AG04450 (cell line): ENCODE measurements around the gene PSMD2. TPM values are rescaled to one million over a fixed set of nuclear protein-coding genes. Genes with fewer than 3 reads are reported as not detected.

Experiments used
- CTCF ChIA-PET: fragments of 300-600, 350-600 bp; formaldehyde crosslinking; extraction: SDS; loops from one replicate; lab custom pipeline; 2022; ENCODE audit warnings: antibody characterized with exemption, inconsistent platforms; lab: Charles Lee
- POLR2A ChIA-PET: fragments of 350-600 bp; formaldehyde crosslinking; extraction: SDS; loops from one replicate; lab custom pipeline; 2021; ENCODE audit warnings: antibody characterized with exemption, inconsistent platforms; lab: Yijun Ruan, JAX
- DNase-seq: peaks from one replicate; pipeline ENCODE4 v3.0.0-alpha.2; 2011; ENCODE audit warnings: low read depth, low spot score
- H3K27ac ChIP-seq: one replicate; pipeline ENCODE4 v1.5.1; 2012; ENCODE audit warnings: low read depth, low read length, control low read depth
- H3K27me3 ChIP-seq: one replicate; pipeline ENCODE4 v1.6.0; 2012; ENCODE audit warnings: low read length; ENCODE audit not compliant: control insufficient read depth, insufficient read depth
- H3K4me3 ChIP-seq: 2 replicates; pipeline ENCODE4 v1.5.1; 2011; ENCODE audit warnings: mild to moderate bottlenecking, low read depth, low read length, control low read depth
- H3K9me3 ChIP-seq: 2 replicates; pipeline ENCODE4 v1.5.1; 2012; ENCODE audit warnings: low read length; ENCODE audit not compliant: control insufficient read depth, insufficient read depth
- polyA plus RNA-seq: library from polyadenylated mRNA; depleted of rRNA; stranded (reverse); fragments of >200 nt; gene quantifications from 2 replicates; pipeline ENCODE4 v1.2.3, GENCODE V29; 2011
- TF ChIP-seq, protein P1 (sequence below): IDR thresholded peaks from 2 replicates; pipeline ENCODE4 v1.5.1; 2011; ENCODE audit warnings: low read depth, low read length, control low read depth, inconsistent platforms

PSMD2 gene
- polyA plus RNA-seq, 1 experiment = 318 TPM

GRCh38 chr3:184311633-184312032 lies 12.6 kb downstream of the PSMD2 start:
- POLR2A ChIA-PET = interaction anchor here (1.4 kb wide), 1 partner anchor 9 kb away, joined by 3 read pairs; no protein-coding TSS in a partner anchor

DNA sequence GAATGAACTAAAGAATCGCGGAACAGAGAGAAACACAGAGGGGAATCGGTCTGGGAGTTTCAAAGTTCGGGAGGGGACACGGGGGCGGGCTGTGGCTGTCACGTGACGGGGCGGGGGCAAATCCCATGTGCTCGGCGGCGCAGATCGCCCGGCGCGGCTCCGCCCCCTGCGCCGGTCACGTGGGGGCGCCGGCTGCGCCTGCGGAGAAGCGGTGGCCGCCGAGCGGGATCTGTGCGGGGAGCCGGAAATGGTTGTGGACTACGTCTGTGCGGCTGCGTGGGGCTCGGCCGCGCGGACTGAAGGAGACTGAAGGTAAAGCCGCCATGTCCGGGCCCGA lies 15.3 kb downstream of the PSMD2 start, which contains the start of gene EIF4G1:
Gene EIF4G1, plus strand, starts transcription at position 244 of the 337 bp plus-strand sequence. CDS start 1,191 bp downstream, outside the sequence.
- Histone ChIP-seq H3K9me3 (peaks cover 3% of the 10 kb centered on the region; the same call in 1 of the 2 replicates), H3K27me3 (no peaks in the 10 kb centered on the region), H3K4me3 (peak within 1 kb of the TSS; percentile 90), H3K27ac (peak within 1 kb of the TSS; percentile 77)
- ChIA-PET POLR2A (interaction anchor here (1.1 kb wide), 1 partner anchor 8 kb away, joined by 3 read pairs; no protein-coding TSS in a partner anchor), CTCF (no interaction called here)
- DNase-seq = peak; percentile 87
- TF ChIP-seq, protein P1, sequence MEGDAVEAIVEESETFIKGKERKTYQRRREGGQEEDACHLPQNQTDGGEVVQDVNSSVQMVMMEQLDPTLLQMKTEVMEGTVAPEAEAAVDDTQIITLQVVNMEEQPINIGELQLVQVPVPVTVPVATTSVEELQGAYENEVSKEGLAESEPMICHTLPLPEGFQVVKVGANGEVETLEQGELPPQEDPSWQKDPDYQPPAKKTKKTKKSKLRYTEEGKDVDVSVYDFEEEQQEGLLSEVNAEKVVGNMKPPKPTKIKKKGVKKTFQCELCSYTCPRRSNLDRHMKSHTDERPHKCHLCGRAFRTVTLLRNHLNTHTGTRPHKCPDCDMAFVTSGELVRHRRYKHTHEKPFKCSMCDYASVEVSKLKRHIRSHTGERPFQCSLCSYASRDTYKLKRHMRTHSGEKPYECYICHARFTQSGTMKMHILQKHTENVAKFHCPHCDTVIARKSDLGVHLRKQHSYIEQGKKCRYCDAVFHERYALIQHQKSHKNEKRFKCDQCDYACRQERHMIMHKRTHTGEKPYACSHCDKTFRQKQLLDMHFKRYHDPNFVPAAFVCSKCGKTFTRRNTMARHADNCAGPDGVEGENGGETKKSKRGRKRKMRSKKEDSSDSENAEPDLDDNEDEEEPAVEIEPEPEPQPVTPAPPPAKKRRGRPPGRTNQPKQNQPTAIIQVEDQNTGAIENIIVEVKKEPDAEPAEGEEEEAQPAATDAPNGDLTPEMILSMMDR = no peak

More at GRCh38 chr3:184311633-184312032, 12.6 kb downstream of the PSMD2 start:
- peaks cover 3% of the 10 kb centered on the region; the same call in 1 of the 2 replicates for H3K9me3 ChIP-seq
- DNase-seq = no peak
- TF ChIP-seq, protein P1 = no peak
- no peak overlapping the region for H3K27ac ChIP-seq
- CTCF ChIA-PET = no interaction called here
- no peaks in the 10 kb centered on the region for H3K27me3 ChIP-seq
- no peak overlapping the region for H3K4me3 ChIP-seq

DNA sequence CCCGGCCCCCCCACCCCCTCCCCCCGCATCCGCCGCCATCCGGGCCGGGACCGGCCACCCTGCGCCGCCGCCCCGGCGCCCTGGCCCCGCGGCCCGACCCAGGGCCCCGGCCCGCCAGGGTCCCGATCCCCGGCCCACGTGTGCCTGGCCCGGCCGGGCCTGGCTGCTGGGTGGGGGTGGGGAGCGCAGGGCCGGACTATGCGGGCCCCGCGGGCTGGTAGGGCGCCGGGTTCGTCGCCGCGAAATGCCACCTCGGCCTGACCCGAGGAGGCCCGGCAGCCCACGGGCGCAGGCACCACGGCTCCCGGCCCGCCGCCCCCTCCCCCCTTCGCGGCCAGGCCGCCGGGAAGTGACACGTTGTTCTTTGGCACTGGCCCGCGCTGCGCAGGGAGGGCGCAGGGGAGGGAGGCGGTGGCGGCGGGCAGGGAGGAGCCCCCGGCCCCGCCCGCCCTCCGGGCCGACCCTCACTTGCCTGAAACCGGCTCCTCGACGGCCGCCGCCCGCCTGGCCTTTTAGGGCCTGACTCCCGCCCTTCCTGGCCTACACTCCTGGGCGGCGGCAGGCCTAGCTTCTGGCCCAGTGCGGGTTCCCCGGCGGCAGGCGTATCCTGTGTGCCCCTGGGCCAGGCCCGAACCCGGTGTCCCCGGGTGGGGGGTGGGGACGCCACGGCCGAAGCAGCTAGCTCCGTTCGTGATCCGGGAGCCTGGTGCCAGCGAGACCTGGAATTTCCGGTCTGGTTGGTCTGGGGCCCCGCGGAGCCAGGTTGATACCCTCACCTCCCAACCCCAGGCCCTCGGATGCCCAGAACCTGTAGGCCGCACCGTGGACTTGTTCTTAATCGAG lies 15.9 kb downstream of the PSMD2 start:
- POLR2A ChIA-PET = interaction anchor here (0.9 to 1.6 kb wide), 5 partner anchors 11 to 65 kb away, joined by 3 to 7 read pairs (median 3); partner anchors contain the start of genes CLCN2, EEF1AKMT4, FAM131A and POLR2H
- CTCF ChIA-PET = no interaction called here

GRCh38 chr3:184315543-184315867 lies 16.5 kb downstream of the PSMD2 start:
- POLR2A ChIA-PET = interaction anchor here (0.9 to 1.6 kb wide), 5 partner anchors 11 to 66 kb away, joined by 3 to 7 read pairs (median 3); partner anchors contain the start of genes CLCN2, EEF1AKMT4, FAM131A and POLR2H

More for the DNA sequence above, 15.9 kb downstream of the PSMD2 start:
- no peak for DNase-seq
- H3K9me3 ChIP-seq = peaks cover 3% of the 10 kb centered on the region; the same call in 1 of the 2 replicates
- peak overlapping the region; percentile 77 for H3K27ac ChIP-seq
- H3K4me3 ChIP-seq = peak overlapping the region; percentile 90
- H3K27me3 ChIP-seq = no peaks in the 10 kb centered on the region
- TF ChIP-seq, protein P1 = no peak

More at GRCh38 chr3:184315543-184315867, 16.5 kb downstream of the PSMD2 start:
- H3K27me3 ChIP-seq = no peaks in the 10 kb centered on the region
- CTCF ChIA-PET = no interaction called here
- H3K9me3 ChIP-seq = peaks cover 3% of the 10 kb centered on the region; the same call in 1 of the 2 replicates
- TF ChIP-seq, protein P1 = no peak
- H3K4me3 ChIP-seq = peak overlapping the region; percentile 90
- no peak for DNase-seq
- H3K27ac ChIP-seq = peak overlapping the region; percentile 77
